ENCODE results near the gene PTPN4.

PTPN4 gene

DNA sequence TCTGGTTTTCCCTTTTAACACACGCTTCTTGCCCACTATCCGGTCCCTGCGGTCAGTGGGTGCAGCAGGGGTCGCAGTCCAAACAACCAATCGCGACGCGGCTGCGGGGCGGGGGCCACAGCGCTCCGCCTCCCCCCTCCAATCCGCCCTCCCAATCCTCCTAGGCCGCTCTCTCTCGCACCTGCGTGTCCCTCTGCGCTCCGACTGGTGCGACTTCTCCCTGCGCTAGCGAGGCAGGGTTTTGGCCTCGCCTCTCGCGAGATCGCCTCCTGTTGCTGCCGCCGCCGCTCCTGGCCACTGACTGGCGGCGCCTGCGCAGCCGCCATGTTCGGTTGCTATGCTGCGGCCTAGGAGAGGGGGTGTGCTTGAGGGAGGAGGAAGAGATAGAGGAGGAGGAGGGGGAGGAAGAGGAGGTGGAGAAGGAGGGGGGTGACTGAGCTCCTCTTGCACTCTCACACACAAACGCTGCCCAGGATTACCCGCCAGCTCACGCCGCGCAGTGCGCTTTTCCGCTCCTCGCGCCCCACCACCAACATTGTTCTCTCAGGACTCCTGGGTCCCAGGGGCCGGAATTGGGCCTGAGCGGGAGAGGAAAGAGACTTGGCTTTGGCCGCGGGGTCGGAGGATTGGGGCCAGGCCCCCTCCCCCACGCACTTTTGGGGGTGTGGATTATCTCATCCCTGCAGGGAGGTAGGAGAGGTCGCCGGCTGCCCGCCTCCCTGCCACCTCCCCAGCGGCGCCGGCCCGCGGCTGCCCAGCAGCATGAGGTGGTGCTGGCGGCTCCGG, at the start of gene PTPN4:
TSS of gene PTPN4 (plus strand) at position 472 of the 786 bp plus-strand sequence. CDS start 49,932 bp downstream, outside the sequence.
- DNase-seq = peak; percentile 95

- DNase-seq = no peak
Observed at GRCh38 chr2:119710281-119710680, 49.4 kb upstream of the PTPN4 start.

DNA sequence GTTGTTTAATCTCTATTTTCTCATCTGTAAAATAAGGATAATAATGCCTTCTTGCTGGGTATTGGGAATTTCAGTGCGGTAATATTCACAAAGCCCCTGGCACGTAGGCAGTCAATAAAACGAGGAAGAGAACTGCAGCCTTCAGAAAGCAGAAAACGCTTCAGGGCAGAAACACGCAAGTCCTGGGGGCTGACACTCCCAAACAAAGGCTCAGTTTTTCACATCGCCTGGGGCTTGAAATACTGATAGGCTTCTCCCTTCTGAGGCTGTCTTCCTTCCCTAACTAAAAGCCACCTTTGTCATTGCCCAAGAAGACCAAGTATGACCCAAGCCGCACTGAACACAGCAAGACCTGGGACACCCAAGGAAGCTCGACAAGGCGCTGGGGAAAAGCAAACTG, 48.4 kb upstream of the PTPN4 start:
- no peak for DNase-seq

GRCh38 chr2:119712571-119712970, 47.2 kb upstream of the PTPN4 start:
- DNase-seq = no peak

DNA sequence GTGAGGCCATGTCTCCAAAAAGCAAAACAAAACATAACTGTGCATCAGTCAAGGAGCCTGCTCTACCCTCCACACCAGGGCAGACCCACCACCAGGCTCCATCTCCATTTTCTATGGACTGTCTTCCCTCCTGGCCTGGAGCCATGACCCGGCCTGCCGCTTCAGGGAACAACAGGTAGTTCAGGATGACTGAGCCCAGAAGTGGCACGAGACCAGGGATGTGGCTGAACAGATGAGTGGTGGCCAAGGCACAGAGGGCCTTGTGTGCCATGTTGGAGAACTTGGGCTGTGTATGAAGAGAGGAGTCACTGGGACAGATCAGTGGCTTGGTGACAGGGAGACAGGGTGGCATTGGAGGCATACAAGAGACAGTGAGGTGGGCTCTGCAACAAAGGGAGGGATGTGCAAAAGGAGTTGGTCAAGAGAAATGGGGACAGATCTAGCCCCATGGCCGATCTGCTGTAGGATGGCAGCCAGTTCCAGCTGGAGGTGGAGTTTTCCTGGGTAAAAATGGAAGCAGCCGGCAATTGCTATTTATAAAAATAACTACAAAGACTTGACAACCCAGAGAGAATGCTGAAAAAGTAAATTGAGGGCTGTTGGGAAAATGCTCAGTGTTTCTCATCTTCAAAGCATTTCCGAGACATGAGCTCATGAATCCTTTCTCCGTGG, 45.8 kb upstream of the PTPN4 start:
- DNase-seq = no peak

DNA sequence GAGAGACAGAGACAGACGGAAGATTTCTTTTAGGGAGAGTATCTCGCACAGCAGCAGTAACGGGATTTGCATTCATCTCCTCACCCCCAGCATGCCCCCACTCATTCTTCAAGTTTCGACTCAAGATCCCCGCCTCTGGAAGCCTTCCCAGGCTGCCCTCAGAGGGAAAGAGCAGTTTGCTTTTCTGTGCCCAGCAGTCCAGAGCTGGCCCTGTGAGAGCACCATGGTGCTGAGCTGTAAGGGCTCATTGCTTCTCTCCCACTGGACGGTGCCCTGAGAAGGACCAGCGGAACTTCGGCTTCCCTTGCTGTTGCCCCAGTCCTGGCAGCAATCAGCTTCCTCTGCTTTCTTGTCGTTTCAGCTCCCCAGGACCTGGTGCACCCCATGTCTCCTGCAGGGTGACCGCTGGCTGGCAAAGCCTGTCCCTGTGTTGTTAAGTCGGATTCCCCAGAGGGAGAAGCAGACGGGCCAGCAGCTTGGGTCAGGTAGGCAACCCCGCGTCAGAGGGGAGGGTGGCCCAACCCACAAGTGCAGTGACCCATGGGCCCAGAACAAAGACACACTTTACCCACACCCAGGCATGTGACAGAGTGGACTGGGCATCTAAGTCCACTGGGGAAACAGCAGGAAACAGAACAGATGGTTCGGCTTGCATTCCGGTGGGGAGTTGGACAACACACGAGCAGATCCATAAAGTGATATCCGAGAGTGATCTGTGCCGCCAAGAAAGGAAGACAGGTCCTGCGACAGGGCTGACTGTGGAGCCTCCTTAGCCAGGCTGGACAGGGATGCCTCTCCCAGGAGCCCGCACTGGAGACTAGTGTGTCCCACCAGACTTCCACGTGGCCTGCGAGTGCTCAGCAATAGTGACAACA, 44.1 kb upstream of the PTPN4 start:
- DNase-seq = no peak

- DNase-seq = no peak
Observed at GRCh38 chr2:119716284-119716672, 43.4 kb upstream of the PTPN4 start.

DNA sequence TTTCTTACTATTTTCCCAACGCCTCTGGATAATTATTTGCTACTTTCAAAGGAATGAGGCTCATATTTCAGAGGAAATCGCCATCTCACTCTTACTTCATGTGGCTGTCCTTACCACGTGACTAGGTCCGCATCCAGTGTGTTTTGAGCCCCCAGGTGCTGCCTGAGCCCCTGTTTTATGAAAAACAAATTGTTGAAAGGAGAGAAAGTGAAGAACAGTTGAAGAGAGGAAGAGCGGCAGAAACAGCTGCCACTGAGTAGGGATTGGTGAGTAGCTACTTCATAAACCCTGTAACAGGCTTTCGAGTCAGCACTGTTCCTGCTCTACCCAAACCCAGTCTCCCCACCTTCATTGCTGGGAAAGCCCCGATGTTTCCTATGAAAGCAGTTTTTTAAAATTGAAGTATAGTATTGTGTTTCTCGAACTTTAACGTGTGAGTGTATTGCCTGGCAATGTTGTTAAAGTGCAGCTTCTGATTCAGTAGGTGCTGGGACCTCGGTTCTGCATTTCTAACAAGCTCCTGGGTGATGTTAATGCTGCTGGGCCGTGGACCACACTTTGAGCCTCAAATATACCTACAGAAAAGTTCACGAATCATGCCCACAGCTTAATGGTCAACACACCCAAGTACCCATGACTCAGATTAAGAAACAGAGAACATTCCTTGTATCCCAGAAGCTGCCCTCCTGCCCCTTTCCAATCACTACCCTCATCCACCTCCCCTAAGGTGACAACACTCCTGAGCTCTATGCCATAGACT, 41.0 kb upstream of the PTPN4 start:
- DNase-seq = no peak

DNA sequence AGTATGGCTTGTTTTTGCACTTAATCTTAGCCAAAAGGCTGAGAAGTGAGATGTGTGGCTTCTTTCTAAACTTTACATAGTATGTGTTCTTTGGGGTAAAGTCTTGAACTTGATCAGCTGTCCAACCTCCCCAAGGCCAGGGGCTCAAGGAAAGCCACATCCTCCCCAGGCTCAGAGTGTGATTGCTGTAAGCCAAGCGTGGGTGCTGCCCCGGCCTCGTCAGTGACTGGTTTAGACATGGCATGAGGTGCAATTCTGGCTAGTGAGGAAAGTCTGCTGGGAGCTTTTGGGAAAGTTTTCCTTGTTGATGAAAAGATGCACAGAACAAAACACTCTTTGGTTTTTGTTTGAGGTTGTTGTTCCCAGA, 40.5 kb upstream of the PTPN4 start:
- no peak for DNase-seq

DNA sequence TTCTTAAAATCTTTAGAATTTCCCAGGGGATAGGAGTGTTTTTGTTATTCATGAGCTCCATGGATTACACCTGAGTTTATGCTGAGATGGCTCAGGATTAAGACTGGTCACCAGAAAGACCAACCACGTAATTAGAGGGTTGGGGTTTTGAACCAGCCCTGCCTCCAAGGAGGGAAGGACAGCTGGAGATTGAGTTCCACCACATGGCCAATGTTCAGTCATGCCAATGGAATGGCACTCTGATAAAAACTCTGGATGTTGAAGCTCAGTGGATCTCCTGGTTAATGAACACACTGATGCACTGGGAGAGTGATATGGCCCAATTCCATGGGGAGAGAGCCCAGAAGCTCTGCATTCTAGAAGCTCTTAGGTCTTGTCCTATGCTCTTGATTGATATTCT, 38.7 kb upstream of the PTPN4 start:
- DNase-seq = no peak

DNA sequence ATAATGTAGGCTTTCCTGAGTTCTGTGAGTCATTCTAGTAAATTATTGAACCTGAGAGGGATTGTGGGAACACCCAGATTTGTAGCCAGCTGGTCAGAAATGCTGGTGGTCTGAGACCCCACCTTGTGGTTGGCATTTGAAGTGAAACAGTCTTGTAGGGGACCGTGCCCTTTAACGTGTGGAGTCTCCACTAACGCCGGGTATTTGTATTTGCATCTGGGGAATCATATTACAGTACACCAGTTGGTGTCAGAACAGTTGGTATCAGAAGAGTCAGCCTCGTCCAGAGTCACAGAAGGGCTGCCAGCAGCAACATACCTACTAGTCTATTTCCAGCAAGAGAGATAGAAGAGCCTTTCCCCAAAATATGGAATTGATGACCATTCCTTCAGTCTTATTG, 38.3 kb upstream of the PTPN4 start:
- no peak for DNase-seq

- no peak for DNase-seq
Observed at GRCh38 chr2:119721904-119722303, 37.8 kb upstream of the PTPN4 start.

- no peak for DNase-seq
Observed at GRCh38 chr2:119723186-119723585, 36.5 kb upstream of the PTPN4 start.

DNA sequence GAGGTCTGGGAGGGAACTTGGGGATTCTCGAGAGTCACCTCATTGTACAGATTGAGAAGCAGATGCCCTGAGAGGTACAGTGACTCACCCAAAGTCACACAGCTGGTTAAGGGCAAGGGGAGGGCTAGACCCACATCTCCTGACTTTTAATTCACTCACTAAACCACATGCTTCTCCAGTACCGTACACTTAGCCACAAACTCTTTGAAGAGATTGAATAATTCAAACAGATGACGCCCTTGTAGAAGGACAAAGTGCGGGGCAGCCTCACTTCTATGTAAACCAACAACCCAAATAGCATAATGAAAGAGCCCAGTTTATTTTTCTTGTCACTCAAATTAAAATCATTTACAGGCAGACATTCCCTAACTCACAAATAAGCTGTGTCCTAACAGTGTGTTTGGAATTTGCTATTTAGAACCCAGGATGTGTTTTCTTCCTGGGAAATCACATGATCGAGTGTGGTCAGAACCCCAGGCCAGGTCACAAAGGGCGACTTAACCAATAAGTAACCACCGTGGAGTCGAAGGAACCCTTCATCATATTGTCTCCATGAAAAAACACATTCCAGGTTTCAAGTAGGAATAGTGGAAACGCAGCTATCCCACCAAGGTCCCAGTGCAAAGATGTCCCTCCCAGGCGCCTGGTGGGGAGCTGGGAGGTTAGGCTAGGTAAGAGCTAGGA, 35.8 kb upstream of the PTPN4 start:
- DNase-seq = no peak

DNA sequence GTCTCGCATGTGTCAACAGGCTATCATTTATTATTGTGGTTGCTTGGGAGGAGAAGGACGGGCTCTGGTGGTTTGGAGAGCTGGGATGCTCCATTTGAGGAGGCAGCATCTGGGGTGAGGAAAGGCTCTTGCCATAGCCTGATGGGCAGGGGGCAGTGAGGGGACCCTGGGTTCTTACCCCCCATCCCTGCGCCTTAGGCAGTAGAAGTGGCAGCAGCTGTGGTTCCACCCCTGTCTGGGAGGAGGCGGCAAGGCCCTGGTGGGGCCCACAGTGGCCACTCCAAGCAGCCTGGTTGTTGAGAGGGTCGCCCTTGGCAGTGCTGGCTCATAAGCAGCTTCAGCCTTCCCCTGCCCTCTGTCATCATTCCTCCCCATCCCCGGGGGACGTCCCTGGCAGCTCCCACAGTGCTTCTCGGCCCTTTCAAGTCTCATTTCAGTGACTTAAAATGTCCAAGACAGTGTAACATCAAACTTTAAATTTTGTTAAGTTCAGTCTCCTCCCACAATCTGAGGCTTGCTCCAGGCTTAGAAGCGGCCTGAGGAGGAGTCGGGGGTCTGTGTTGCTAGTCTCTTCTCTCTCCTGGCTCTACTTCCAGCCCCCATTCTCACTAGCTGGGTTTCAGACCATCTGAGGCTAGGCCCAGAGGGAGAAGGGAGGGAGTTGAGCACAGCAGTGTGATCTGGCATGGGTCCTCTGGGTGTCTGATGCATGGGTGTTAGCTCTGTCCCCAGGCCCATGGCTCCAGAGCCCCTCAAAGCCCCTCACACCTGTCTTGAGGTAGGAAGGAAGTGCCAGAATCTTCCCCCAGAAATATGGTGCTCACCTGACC, 34.9 kb upstream of the PTPN4 start:
- DNase-seq = no peak

DNA sequence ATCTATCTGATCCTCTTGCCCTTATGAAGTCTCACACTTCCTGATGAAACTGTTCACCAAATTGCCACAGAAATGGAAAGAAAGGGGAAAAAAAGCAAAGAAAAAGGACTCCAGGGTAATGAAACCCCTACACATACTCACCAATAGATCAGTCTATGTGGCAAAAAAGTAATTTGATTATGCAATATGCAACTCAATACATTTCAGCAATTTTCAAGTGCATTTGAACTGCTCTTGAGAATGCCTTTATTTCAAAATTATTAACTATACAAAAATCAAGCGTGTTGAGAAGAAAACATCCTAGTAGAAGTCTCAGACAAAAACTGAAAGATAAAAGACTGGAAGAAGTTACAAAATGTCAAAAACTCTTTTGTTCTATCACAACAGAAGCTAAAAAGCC, 32.2 kb upstream of the PTPN4 start:
- no peak for DNase-seq

GRCh38 chr2:119728421-119728820, 31.3 kb upstream of the PTPN4 start:
- DNase-seq = no peak

- DNase-seq = no peak
Observed at GRCh38 chr2:119730671-119731177, 29.0 kb upstream of the PTPN4 start.

DNA sequence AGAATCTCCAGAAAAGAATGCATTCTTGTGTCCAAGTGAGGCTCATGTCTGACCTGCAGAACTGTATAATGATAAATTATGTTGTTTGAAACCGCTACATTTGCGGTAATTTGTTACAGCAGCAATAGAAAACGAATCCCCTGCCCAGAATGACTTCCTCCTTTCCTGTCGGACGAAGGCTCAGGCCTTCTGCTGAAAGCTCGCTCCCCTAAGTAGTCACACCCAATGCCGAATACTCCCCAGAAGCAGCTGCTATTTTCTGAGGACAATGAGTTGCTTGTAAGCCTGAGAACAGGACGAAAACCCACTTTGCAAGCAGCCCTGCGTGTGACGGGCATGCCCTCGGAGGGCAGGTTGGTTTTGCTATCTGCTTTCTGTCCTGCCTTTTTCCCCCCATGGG, 27.7 kb upstream of the PTPN4 start:
- no peak for DNase-seq

DNA sequence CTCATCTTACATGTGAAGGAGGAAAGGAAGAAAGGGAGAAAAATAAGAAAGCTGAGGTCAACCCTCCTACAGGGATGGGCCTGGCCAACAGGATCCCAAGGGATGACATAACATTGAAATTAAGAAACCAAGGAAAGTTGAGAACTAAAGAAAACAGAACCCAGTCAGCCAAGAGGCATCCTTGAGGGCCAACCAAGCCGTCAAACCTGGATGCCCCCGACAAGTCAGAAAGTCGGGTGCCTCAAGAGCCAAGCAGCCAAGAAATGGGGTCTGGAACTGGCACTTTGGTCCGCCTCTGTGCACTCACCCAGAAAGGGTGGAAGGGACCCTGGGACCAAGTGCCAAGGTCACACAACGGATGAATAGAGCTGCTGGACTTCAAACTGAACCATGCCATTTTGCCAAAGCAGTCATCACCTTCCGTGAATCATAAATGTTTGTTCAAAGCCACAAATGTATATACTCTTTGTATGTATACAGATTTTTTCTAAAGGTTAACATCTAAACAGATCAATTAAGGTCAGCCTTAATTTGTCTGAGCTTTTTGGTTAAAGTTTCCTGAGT, 27.0 kb upstream of the PTPN4 start:
- DNase-seq = no peak

DNA sequence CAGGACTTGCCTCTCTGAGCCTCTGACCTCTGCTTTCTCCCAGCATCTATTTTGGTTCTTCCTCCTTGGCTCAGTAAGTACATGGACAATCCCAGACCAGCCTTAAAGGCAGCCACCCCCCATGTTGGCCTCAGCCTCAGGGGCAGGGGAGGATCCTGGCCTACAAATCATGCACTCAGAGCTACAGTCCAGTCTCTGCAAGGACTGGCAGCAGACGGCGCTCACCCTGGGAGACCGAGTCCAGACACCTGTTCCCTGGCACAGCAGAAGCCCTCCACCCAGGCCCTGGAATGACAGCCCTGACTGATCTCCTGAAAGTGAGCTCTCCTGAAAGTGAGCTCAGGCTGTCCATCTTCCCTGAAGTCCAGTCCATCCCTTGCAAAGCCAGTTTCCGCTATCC, 25.7 kb upstream of the PTPN4 start:
- no peak for DNase-seq

All from activated CD4-positive, alpha-beta T cell treated with anti-CD3 and anti-CD28 coated beads, Interleukin-2, amount 50 U/mL, for 1 hour (primary cell).